Stimulated activated memory B cell treated with anti-CD40 and anti-IgM and Interleukin-4, amounts not matched to agents 10 μg/mL and 1 μg/mL and 100 μg/mL, for 72 hours (primary cell): Measurements from ENCODE around the gene DSG2.
"Not testable (repeated sequence)": the region's sequence is repeated elsewhere in the genome, so short reads cannot be mapped to it uniquely, and the experiment has no call there.

Experiments used
- ATAC-seq: fragments of 150-1000 bp; cut with Tn5 transposase; 2 replicates; pipeline ENCODE4 v1.10.0; 2021
- H3K27ac Mint-ChIP-seq: one replicate; pipeline ENCODE4 v1.8.0; 2022; ENCODE audit warnings: mild to moderate bottlenecking, mixed read lengths
- H3K27me3 Mint-ChIP-seq: one replicate; pipeline ENCODE4 v1.8.0; 2022; ENCODE audit warnings: mixed read lengths
- H3K36me3 Mint-ChIP-seq: one replicate; pipeline ENCODE4 v1.8.0; 2022; ENCODE audit warnings: mixed read lengths
- H3K4me1 Mint-ChIP-seq: one replicate; pipeline ENCODE4 v1.8.0; 2022; ENCODE audit warnings: mixed read lengths
- H3K4me3 Mint-ChIP-seq: one replicate; pipeline ENCODE4 v1.8.0; 2022; ENCODE audit warnings: mild to moderate bottlenecking, moderate library complexity, mixed read lengths
- H3K9me3 Mint-ChIP-seq: one replicate; pipeline ENCODE4 v1.8.0; 2022; ENCODE audit warnings: mixed read lengths

The DSG2 gene

DNA sequence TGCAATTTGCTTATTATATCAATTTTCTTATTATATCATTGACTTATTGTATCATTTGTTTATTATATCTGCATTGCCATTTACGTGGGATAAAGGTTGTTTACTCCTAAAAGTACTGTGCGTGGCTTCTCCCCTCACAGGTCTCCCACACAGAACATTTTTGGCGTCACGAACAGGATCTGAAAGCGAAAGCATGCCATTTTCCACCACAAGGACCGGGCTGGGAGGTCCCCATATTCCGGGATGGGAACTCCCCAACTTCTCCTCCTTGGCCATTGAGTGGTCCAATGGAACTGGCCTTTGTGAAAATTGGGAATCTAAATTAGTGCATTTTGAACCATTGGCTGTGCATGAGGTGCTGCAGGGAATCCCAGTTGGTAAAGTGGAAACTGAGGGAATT lies 4.8 kb upstream of the DSG2 start:
- Mint-ChIP-seq H3K27ac (no peak overlapping the region), H3K4me3 (no peak overlapping the region), H3K4me1 (no peaks in the 10 kb centered on the region), H3K9me3 (peaks cover 6% of the 10 kb centered on the region), H3K27me3 (peaks cover 37% of the 10 kb centered on the region), H3K36me3 (no peaks in the 10 kb centered on the region)
- no peak for ATAC-seq

DNA sequence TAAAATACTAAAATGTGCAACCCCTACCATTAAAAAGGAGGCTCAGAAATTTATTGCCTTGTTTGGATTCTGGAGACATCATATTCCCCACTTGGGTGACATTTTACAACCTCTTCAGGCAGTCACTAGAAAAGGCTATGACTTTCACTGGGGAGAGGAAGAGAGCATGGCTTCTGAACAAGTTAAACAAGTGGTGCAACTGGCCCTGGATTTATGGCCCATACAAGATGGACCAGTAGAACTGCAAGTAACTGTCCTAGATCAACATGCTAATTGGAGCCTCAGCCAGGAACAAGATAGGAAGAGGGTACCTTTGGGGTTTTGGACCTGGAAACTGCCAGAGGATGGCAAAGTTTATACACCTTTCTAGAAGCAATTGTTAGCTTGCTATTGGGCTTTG lies 4.0 kb upstream of the DSG2 start:
- Mint-ChIP-seq H3K36me3 (no peaks in the 10 kb centered on the region), H3K4me3 (no peak overlapping the region), H3K27ac (no peak overlapping the region), H3K4me1 (no peaks in the 10 kb centered on the region), H3K9me3 (peaks cover 6% of the 10 kb centered on the region), H3K27me3 (peaks cover 45% of the 10 kb centered on the region)
- ATAC-seq = no peak

DNA sequence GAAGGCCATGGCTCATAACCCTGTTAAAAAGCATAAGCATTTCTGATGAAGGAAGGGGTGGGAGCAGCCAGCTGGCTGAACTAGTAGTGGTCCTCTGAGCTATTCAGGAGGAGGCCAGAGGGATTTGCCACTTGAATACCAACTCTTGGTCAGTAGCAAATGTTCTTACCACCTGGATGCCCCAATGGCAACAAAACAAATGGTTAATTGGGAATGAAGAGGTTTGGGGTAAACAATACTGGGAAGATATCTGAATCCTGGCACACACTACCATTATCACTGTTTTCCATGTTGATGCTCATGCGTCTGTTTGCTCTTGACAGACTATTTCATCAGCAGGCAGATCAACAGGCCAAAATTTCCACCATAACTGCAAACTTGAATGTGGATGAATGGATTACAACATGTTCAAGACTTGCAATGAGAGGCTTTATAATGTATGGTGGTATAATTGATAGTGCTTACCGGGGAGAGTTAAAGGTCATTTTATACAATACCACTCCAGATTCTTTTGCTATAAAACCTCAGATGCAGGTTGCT lies 3.2 kb upstream of the DSG2 start:
- not testable (repeated sequence) for H3K4me3 Mint-ChIP-seq, H3K4me1 Mint-ChIP-seq, ATAC-seq, H3K9me3 Mint-ChIP-seq, H3K36me3 Mint-ChIP-seq, H3K27ac Mint-ChIP-seq
- H3K27me3 Mint-ChIP-seq = peaks cover 50% of the 10 kb centered on the region

DNA sequence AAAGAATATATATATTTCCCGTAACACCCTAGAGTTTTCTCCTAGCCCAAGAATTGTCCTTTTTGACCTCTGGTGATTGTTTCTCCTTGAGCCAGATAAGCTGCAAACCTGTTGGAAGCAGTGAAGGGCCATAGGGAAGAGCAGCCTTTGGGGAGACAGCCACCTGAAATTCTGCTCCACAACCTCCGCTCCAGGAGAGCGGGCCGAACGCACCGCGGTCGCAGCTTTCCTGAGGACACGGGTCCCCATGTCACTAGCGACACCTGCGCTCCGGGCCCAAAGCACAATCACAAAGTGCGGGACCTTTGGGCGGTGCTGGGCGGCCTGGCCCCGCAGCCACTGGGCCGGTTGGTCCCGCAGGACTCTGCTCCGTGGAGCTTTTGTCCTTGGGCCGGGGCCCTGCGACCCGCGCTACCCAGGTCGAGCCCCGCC lies 557 bp upstream of the DSG2 start:
- H3K27ac Mint-ChIP-seq = no peak overlapping the region
- H3K4me3 Mint-ChIP-seq = peak overlapping the region; percentile 31
- H3K36me3 Mint-ChIP-seq = no peaks in the 10 kb centered on the region
- no peaks in the 10 kb centered on the region for H3K9me3 Mint-ChIP-seq
- ATAC-seq = no peak
- peaks cover 59% of the 10 kb centered on the region for H3K27me3 Mint-ChIP-seq
- H3K4me1 Mint-ChIP-seq = no peaks in the 10 kb centered on the region

DNA sequence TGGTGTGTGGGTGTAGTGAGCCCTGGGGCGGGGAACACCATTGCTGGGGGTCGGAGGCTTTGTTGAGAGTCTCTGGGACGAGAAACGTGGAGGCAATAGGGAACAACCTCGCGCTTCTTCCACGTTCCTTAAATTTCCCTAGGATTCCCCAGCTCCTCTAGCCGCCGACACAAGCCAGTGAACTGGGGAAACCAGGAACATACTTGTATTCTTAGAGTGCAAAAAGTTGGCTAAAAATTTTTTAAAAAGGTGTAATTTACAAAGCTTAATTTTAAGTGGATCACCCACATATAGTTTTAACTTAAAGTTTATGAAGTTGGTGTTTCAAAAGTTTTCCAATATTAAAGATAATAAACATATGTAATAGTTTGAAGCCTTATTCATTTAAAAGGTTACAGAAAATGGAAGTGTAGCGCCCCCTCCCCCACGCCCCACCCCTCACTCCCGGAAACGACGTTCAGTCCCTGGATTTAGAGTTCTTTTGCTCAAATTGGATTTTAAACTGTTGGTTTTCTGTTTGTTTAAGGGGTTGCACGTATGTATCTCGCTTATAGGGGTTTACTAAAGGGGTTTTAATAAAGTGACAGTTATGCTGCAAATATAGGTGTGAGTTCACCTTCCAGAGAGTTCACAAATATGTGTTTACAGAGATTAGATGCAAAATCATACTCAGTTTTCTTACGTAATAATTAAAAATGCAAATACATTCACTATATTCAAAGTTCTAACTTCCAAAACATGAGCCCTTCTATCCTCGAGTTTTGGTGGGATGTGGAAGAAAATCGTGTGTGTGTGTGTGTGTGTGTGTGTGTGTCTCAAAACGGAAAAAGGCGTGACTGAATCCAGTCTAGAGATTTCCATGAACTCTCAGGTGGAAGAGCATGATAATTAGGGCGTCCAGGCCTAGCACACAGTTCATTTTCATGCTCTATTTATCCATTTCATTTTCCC lies 872 bp downstream of the DSG2 start:
- Mint-ChIP-seq H3K9me3 (no peaks in the 10 kb centered on the region), H3K27me3 (peaks cover 59% of the 10 kb centered on the region), H3K4me1 (no peaks in the 10 kb centered on the region), H3K27ac (no peak overlapping the region), H3K4me3 (peak overlapping the region; percentile 56), H3K36me3 (no peaks in the 10 kb centered on the region)
- no peak for ATAC-seq

DNA sequence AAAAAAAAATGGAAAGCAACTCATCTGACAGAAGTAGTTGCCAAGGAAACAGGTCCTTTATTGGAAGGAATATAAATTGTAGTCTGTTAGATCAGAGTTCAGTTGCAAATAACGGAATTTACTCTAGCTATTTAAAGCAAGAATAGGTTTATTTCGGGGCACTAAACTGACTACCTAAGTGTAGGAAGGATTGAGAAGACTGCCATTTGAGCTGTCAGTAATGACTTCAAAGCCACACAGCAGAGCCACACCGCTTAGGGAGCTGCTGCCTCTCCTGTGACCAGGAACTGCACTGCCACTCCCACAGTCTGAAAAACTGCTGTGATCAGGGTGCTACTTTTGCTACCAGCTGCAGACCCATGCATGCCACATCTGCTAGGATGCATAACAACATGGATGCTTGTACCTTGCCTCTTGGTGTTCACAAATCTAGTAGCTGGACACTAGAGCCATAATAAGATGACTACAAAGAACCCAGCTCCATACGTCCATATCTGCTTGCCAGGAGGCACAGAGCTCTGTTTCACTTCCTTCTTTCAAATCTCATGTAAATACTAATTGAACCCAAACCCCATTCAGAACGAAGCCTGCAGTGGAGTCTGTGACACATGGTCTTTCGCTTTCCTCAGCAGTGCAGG lies 2.2 kb downstream of the DSG2 start:
- Mint-ChIP-seq H3K4me3 (no peak overlapping the region), H3K27ac (no peak overlapping the region), H3K9me3 (no peaks in the 10 kb centered on the region), H3K4me1 (no peaks in the 10 kb centered on the region), H3K27me3 (peaks cover 50% of the 10 kb centered on the region), H3K36me3 (no peaks in the 10 kb centered on the region)
- ATAC-seq = peak; percentile 14

DNA sequence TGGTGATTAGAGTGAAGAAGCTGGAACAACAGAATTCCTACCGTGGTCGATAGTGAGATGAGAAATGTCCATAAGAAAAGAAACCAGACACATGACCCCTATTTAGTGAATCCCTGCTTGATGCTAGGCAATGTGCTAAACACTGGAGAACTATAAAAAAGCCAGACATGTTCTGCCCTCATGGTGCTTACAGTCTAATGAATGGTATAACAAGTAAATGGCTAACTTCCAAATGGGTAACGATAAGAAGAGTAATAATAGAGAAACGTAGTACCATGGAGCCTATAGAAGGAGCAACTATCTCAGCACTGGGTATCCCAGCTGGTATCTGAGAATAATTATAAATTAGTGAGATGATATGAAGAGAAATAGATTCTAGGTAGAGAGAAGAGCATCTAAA lies 5.0 kb downstream of the DSG2 start:
- Mint-ChIP-seq H3K27ac (no peak overlapping the region), H3K36me3 (no peaks in the 10 kb centered on the region), H3K4me3 (no peak overlapping the region), H3K27me3 (peaks cover 23% of the 10 kb centered on the region), H3K9me3 (no peaks in the 10 kb centered on the region), H3K4me1 (no peaks in the 10 kb centered on the region)
- ATAC-seq = no peak

DNA sequence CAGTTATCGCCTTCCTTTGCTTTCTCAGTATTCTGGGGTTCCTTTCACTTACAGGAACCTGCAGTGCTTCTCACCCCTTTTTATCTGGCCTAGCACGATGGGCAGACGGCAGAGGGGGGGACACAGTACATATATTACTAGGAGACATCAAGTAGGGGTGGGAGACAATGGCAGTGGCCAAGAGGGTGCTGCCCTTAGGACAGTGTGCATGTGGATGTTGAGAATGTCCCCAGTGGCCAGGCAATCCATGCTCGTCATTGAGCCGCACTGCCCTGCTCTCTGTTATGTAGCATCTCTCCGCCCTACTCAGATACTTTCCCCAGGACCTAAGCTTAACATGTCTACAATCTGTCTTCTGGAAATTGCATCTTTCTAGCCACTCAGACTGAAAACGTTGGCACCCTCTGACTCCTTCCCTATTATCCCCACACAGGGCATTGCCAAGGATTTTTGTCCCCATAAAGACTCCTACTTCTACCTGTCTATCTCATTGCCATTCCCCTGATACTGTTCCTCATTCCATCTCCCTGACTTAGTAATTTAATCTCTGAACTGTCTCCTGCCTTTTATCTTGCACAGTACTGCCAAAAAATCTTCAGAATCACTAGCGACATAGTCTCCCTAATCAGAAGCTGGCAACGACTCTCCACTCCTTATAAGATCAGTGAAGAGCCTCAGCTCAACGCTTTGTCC lies 6.6 kb downstream of the DSG2 start:
- no peak overlapping the region for H3K4me3 Mint-ChIP-seq
- peak; percentile 45 for ATAC-seq
- peaks cover 9% of the 10 kb centered on the region for H3K27me3 Mint-ChIP-seq
- no peak overlapping the region for H3K27ac Mint-ChIP-seq
- no peaks in the 10 kb centered on the region for H3K4me1 Mint-ChIP-seq
- no peaks in the 10 kb centered on the region for H3K9me3 Mint-ChIP-seq
- no peaks in the 10 kb centered on the region for H3K36me3 Mint-ChIP-seq

DNA sequence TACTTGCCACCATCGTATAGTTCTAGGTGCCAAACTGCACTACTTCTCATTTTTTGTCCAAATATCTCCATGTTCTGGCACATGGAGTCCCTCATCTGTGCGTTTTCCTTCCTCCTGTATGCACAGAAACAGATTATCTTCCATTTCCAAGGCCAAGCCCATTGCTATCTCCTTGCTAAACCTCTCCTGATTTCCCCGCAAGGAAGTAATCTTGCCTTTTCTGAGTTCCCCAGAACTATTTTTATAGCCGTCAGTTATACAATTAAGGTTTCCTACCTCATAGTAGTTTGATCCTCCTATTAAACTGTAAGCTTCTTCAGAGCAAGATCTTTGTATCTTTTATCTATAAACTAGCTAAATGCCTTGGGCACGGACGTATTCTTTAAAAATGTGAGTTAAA lies 7.2 kb downstream of the DSG2 start:
- no peak overlapping the region for H3K4me3 Mint-ChIP-seq
- no peaks in the 10 kb centered on the region for H3K4me1 Mint-ChIP-seq
- H3K36me3 Mint-ChIP-seq = no peaks in the 10 kb centered on the region
- ATAC-seq = no peak
- no peak overlapping the region for H3K27ac Mint-ChIP-seq
- H3K9me3 Mint-ChIP-seq = no peaks in the 10 kb centered on the region
- H3K27me3 Mint-ChIP-seq = peaks cover 9% of the 10 kb centered on the region

DNA sequence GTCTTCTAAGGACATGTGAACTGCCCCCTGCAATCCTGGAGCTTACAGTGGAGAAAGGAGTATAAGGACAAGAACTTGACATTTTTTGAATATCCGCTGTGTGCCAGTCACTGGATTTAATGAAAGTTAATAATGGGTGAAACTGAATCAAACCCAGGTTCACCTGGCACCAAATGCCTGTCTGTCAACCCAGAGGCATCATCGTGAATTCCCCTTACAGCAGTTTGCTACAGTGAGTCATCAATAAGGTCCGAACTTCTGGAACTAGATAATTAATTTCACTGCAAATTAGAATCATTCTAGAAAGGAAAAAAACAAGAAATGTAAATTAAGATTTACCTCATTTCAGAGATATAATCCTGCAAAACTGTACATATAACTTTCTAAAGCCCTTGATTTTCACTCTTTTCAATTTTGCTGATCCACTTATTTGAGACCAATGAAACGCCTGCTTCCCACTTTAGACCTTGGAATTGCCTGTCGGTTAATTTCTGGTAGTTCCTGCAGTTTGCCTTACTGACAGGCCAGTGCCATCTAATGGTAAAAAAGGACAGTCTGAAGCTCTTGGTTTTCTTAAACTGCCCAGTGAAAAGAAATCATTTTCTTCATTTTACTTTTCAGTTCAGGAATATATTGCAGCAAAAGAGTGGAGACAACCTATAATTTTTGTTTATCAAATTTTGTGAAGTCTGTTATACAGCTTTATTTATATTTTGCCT lies 8.2 kb downstream of the DSG2 start:
- Mint-ChIP-seq H3K36me3 (no peaks in the 10 kb centered on the region), H3K4me1 (no peaks in the 10 kb centered on the region), H3K9me3 (no peaks in the 10 kb centered on the region), H3K27ac (no peak overlapping the region), H3K4me3 (no peak overlapping the region), H3K27me3 (peaks cover 8% of the 10 kb centered on the region)
- no peak for ATAC-seq

DNA sequence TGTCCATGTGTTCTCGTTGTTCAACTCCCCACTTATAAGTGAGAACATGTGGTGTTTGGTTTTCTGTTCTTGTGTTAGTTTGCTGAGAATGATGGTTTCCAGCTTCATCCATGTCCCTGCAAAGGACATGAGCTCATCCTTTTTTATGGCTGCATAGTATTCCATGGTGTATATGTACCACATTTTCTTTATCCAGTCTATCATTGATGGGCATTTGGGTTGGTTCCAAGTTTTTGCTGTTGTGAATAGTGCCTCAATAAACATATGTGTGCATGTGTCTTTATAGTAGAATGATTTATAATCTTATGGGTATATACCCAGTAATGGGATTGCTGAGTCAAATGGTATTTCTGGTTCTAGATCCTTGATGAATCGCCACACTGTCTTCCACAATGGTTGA lies 9.1 kb downstream of the DSG2 start:
- H3K27ac Mint-ChIP-seq, H3K36me3 Mint-ChIP-seq, H3K4me3 Mint-ChIP-seq, H3K27me3 Mint-ChIP-seq, H3K9me3 Mint-ChIP-seq, ATAC-seq, H3K4me1 Mint-ChIP-seq: not testable (repeated sequence)

DNA sequence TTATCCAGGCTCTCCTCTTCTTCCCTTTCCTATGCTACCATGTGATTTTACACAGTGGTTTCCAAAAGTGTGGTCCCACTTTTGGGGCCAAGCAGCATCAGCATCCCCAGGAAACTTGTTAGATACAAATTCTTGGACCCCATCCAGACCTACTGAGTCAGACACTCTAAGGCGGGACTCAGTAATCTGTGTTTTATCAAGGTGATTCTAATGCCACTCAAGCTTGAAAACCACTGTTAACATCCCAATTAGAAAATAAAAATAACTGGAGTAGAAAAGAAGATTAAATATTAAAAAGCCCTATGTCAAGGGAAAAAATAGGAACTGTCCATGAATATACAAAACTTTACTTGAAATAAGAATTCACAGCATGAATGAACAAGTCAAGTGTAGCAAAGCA lies 10.8 kb downstream of the DSG2 start:
- no peak overlapping the region for H3K27ac Mint-ChIP-seq
- no peak for ATAC-seq
- no peaks in the 10 kb centered on the region for H3K4me1 Mint-ChIP-seq
- H3K9me3 Mint-ChIP-seq = no peaks in the 10 kb centered on the region
- peaks cover 14% of the 10 kb centered on the region for H3K27me3 Mint-ChIP-seq
- no peak overlapping the region for H3K4me3 Mint-ChIP-seq
- no peaks in the 10 kb centered on the region for H3K36me3 Mint-ChIP-seq

DNA sequence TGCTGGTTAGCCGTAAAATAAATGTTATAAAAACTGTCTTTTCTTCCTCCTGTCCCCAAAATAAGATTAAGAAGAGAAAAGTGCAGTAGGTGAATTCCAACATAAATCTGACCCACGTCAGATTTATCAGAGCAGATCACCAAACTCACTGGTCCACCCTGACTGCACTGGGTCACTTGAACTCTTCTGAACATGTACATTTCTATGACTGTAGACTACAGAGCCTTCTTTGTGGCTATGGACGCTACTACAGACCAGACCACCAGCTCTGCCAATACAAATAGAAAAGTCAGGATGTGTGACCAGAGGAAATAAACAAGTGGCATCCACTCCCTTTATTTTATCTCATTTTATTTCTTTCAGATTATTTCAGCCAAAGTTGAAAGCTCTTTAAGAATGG lies 11.6 kb downstream of the DSG2 start:
- Mint-ChIP-seq H3K27me3 (peaks cover 14% of the 10 kb centered on the region), H3K4me1 (no peaks in the 10 kb centered on the region), H3K4me3 (no peak overlapping the region), H3K27ac (no peak overlapping the region), H3K36me3 (no peaks in the 10 kb centered on the region), H3K9me3 (no peaks in the 10 kb centered on the region)
- no peak for ATAC-seq

DNA sequence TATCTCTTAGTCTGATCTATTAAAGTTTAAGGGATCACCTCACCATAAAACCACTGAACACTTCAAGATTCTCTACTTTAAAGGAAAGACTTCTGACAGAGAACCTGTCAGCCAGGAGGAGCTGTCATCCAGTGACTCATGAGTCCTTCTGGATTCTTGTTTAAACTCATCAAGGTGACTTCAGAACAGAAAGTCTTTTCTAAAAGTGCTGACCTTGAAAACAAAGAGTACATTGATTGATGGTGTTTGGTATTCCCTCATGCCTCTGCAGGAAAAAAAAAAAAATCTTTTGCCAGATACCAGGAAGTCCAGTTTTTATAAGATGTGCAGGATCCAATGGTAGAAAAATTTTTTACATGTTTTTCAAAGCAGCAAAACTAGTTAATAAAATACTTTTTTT lies 12.3 kb downstream of the DSG2 start:
- no peak for ATAC-seq
- H3K27me3 Mint-ChIP-seq = peaks cover 14% of the 10 kb centered on the region
- H3K9me3 Mint-ChIP-seq = no peaks in the 10 kb centered on the region
- no peaks in the 10 kb centered on the region for H3K4me1 Mint-ChIP-seq
- no peak overlapping the region for H3K27ac Mint-ChIP-seq
- H3K36me3 Mint-ChIP-seq = no peaks in the 10 kb centered on the region
- no peak overlapping the region for H3K4me3 Mint-ChIP-seq

DNA sequence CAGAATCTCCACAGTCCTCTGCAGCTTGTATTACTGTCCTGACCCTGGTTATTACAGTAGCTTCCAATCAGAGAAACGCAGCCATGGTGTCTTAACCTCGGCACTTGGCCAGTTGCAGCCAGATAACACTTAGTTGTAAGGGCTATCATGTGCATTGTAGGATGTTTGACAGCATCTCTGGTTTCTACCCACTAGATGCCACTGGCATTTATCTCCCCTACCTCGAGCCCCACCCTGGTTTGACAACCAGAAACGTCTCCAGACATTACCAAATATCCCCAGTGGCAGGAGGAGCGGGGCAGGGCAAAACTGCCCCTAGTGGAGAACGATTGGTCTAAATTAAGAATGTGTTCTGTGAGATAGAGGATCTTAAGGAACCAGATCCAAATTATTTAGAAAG lies 13.1 kb downstream of the DSG2 start:
- Mint-ChIP-seq H3K4me3 (no peak overlapping the region), H3K4me1 (no peaks in the 10 kb centered on the region), H3K27me3 (peaks cover 14% of the 10 kb centered on the region), H3K9me3 (no peaks in the 10 kb centered on the region), H3K36me3 (no peaks in the 10 kb centered on the region), H3K27ac (no peak overlapping the region)
- ATAC-seq = no peak
